Neural cell (in vitro differentiated cells): ENCODE results near the gene SFXN4. TPM values are rescaled to one million over a fixed set of nuclear protein-coding genes. Genes with fewer than 3 reads are reported as not detected.

ENCODE experiments used
- H2AFZ ChIP-seq: fragments of 200-600, 300-800 bp; sonication (generic), shearing (Covaris generic); 2 replicates; pipeline ENCODE4 v1.6.0; 2014; ENCODE audit warnings: low read depth, mild to moderate bottlenecking, antibody characterized with exemption, low read length, moderate library complexity
- H3F3A ChIP-seq: fragments of 200-600 bp; shearing (Covaris generic); 2 replicates; pipeline ENCODE4 v1.6.1; 2016; ENCODE audit warnings: mild to moderate bottlenecking, moderate library complexity, mixed read lengths, antibody characterized with exemption, low read length; ENCODE audit not compliant: insufficient read depth, poor library complexity, severe bottlenecking
- H3K27ac ChIP-seq: fragments of 200-600, 300-800 bp; sonication (generic), shearing (Covaris generic); 2 replicates; pipeline ENCODE4 v1.5.1; 2014; ENCODE audit warnings: mild to moderate bottlenecking, low read length, moderate library complexity
- H3K27me3 ChIP-seq: fragments of 300-800, 200-600 bp; sonication (generic), shearing (Covaris generic); 2 replicates; pipeline ENCODE4 v1.6.0; 2014; ENCODE audit warnings: mild to moderate bottlenecking, low read depth, low read length, moderate library complexity; ENCODE audit not compliant: insufficient read depth
- H3K36me3 ChIP-seq: fragments of 300-800, 200-600 bp; sonication (generic), shearing (Covaris generic); 2 replicates; pipeline ENCODE4 v1.5.1; 2014; ENCODE audit warnings: mild to moderate bottlenecking, antibody characterized with exemption, low read length, moderate library complexity; ENCODE audit not compliant: insufficient read depth
- H3K4me2 ChIP-seq: fragments of 300-800, 200-600 bp; sonication (generic), shearing (Covaris generic); 2 replicates; pipeline ENCODE4 v1.6.0; 2014; ENCODE audit warnings: mild to moderate bottlenecking, low read length
- H3K4me3 ChIP-seq: fragments of 300-800, 200-600 bp; sonication (generic), shearing (Covaris generic); 2 replicates; pipeline ENCODE4 v1.5.1; 2014; ENCODE audit warnings: mild to moderate bottlenecking, low read length, moderate library complexity
- H3K79me2 ChIP-seq: fragments of 200-600 bp; shearing (Covaris generic); replicated peaks from 2 replicates; pipeline ENCODE4 v1.6.0; 2014; ENCODE audit warnings: mild to moderate bottlenecking, low read length, moderate library complexity; ENCODE audit not compliant: insufficient read depth
- H3K9ac ChIP-seq: fragments of 300-800, 200-600 bp; sonication (generic), shearing (Covaris generic); 2 replicates; pipeline ENCODE4 v1.6.1; 2016; ENCODE audit warnings: mild to moderate bottlenecking, low read length, mixed read lengths
- H3K9me2 ChIP-seq: fragments of 200-600 bp; shearing (Covaris generic); 2 replicates; pipeline ENCODE4 v1.6.1; 2016; ENCODE audit warnings: mild to moderate bottlenecking, low read length, mixed read lengths; ENCODE audit not compliant: insufficient read depth
- H3K9me3 ChIP-seq: fragments of 200-600, 300-800 bp; sonication (generic), shearing (Covaris generic); 2 replicates; pipeline ENCODE4 v1.6.1; 2016; ENCODE audit warnings: mild to moderate bottlenecking, mixed run types, low read length, moderate library complexity, mixed read lengths
- H4K20me1 ChIP-seq: fragments of 200-600 bp; shearing (Covaris generic); 2 replicates; pipeline ENCODE4 v1.6.1; 2016; ENCODE audit warnings: mild to moderate bottlenecking, mixed run types; ENCODE audit not compliant: insufficient read depth
- EP300 ChIP-seq: fragments of 450-650 bp; conservative IDR thresholded peaks from 2 replicates; pipeline ENCODE4 v1.6.1; 2014; ENCODE audit warnings: antibody characterized with exemption, mild to moderate bottlenecking, moderate library complexity; ENCODE audit not compliant: poor library complexity, severe bottlenecking
- EZH2 ChIP-seq: fragments of 200-600, 300-800 bp; shearing (Covaris generic), sonication (generic); IDR thresholded peaks from 2 replicates; pipeline ENCODE4 v1.6.1; 2014; ENCODE audit warnings: antibody characterized with exemption, low read length, borderline replicate concordance, mild to moderate bottlenecking; ENCODE audit not compliant: insufficient read depth, poor library complexity, severe bottlenecking
- MXI1 ChIP-seq: fragments of 450-650 bp; conservative IDR thresholded peaks from 2 replicates; pipeline ENCODE4 v1.6.1; 2014; ENCODE audit warnings: antibody characterized with exemption, mild to moderate bottlenecking; ENCODE audit not compliant: poor library complexity, severe bottlenecking
- POLR2AphosphoS5 ChIP-seq: IDR thresholded peaks from 2 replicates; pipeline ENCODE4 v1.6.1; 2012
- RAD21 ChIP-seq: fragments of 450-650 bp; conservative IDR thresholded peaks from 2 replicates; pipeline ENCODE4 v1.6.1; 2014; ENCODE audit warnings: antibody characterized with exemption, mild to moderate bottlenecking, moderate library complexity
- REST ChIP-seq: IDR thresholded peaks from 2 replicates; pipeline ENCODE4 v1.6.1; 2012; ENCODE audit warnings: borderline replicate concordance
- SMC3 ChIP-seq: fragments of 450-650 bp; conservative IDR thresholded peaks from 2 replicates; pipeline ENCODE4 v1.6.1; 2014; ENCODE audit warnings: antibody characterized with exemption, mild to moderate bottlenecking, moderate library complexity; ENCODE audit not compliant: poor library complexity
- TAF1 ChIP-seq: IDR thresholded peaks from 2 replicates; pipeline ENCODE4 v1.6.1; 2012; ENCODE audit warnings: low read depth
- polyA plus RNA-seq: library from polyadenylated mRNA; depleted of rRNA; stranded (reverse); fragments of >200 nt; gene quantifications from 2 replicates; pipeline ENCODE4 v1.2.3, GENCODE V29; 2014
- TF ChIP-seq, protein P1 (sequence below): fragments of 450-650 bp; IDR thresholded peaks from 2 replicates; pipeline ENCODE4 v1.5.1; 2014; ENCODE audit warnings: antibody characterized with exemption, mild to moderate bottlenecking, moderate library complexity; ENCODE audit not compliant: poor library complexity, severe bottlenecking

Gene SFXN4
- polyA plus RNA-seq, 1 donor from 2014 or later = 23.7 TPM

DNA sequence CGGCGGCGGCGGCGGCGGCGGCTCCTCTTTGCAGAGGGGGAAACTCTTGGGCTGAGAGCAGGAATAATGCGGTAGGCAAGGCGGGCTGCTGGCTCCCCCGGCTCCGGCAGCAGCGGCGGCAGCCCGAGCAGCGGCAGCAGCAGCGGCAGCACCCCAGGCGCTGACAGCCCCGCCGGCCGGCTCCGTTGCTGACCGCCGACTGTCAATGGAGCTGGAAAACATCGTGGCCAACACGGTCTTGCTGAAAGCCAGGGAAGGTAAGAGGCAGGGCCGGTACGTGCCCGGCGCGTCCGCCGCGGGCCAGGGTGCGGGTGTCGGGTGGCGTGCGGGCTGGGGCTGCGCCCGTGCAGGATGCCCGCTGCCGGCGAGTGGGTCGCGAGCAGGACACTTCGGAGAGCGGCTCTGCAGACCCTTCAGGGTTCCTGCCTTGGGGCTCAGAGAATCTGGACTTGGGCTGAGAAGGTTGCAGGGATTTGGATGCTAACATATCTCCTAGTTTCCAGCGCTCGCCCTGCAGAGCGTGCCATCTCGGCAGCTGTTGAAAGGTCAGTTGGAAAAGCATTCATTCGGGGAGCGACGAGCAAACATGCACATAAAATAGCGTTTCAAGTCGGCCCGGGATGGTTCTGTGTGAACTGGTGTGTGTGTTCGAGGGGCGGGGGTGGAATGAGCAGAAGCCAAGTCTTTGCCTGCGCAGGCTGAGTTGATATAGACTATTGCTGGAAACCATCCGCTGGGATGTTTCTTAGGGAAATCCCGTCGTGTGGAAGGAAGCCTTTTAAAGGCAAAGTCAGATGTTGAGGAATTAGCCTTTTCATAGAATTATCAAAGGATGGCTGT lies 42.4 kb upstream of the SFXN4 start:
- Histone ChIP-seq H3K79me2 (peaks cover 11% of the 10 kb centered on the region), H3K9ac (peak overlapping the region; percentile 84), H3K4me3 (peak overlapping the region; percentile 77), H2AFZ (peak overlapping the region; percentile 18), H3K36me3 (no peaks in the 10 kb centered on the region), H3F3A (peaks cover 4% of the 10 kb centered on the region), H3K4me2 (peak overlapping the region; percentile 80), H3K9me3 (no peaks in the 10 kb centered on the region), H3K27ac (peak overlapping the region; percentile 75), H3K9me2 (no peaks in the 10 kb centered on the region), H4K20me1 (no peaks in the 10 kb centered on the region), H3K27me3 (no peaks in the 10 kb centered on the region)
- TF ChIP-seq POLR2AphosphoS5 = no peak
- TF ChIP-seq REST = no peak
- peak; percentile 68 for TF ChIP-seq MXI1
- TF ChIP-seq RAD21 = peak; percentile 6
- peak; percentile 30 for TF ChIP-seq SMC3

GRCh38 chr10:119207366-119207666 lies 41.8 kb upstream of the SFXN4 start, which contains the start of gene GRK5:
Gene GRK5, plus strand, starts transcription at chr10:119207571. Its CDS starts 347 bp downstream, at chr10:119207918.
- H3K9me2 ChIP-seq = no peaks in the 10 kb centered on the region
- H3K36me3 ChIP-seq = no peaks in the 10 kb centered on the region
- TF ChIP-seq TAF1 (no peak), POLR2AphosphoS5 (peak; percentile 75)
- no peaks in the 10 kb centered on the region for H4K20me1 ChIP-seq
- peak within 1 kb of the TSS; percentile 23 for H2AFZ ChIP-seq
- H3K79me2 ChIP-seq = peaks cover 11% of the 10 kb centered on the region
- H3K4me3 ChIP-seq = peak within 1 kb of the TSS; percentile 77
- peak within 1 kb of the TSS; percentile 85 for H3K9ac ChIP-seq
- H3K27ac ChIP-seq = peak within 1 kb of the TSS; percentile 75
- no peaks in the 10 kb centered on the region for H3K27me3 ChIP-seq
- H3K9me3 ChIP-seq = no peaks in the 10 kb centered on the region
- H3K4me2 ChIP-seq = peak within 1 kb of the TSS; percentile 80
- peaks cover 4% of the 10 kb centered on the region for H3F3A ChIP-seq

DNA sequence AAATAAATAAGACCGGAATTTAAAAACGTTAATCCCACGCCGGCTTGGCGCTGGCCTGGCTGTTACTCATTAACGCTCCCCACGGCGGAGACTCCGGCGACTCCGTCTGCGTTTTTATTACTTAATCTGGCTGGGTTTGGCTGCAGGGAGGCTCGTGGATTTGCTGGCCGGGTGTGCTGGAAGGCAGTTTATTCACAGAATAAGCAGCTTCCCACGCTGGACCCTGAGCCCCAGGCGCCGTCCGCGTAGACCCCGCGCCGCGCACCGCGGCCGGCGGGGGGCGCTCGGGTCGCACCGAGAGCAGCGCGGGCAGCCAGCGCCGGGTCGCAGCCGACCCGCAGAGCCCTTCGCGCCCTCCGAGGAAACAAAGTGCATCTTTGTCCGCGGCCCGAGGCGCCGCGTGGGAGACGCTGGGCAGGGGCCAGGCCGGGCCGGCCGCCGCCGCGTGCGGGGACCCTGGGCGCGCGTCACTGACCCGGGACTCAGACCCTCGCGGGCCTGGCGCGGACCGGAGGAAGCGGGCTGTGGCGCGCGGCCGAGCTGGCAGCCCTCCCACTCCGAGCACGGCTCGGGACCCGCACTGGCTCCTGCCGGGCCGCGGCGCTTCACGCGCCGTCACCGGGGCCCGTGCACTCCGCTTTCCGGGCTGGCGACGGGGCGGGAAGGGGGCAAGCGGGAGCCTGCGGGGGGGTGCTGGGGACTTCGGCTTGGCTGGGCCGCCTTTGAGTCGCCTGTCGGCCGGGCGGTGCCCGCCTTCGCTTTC lies 41.3 kb upstream of the SFXN4 start:
- H3K27ac ChIP-seq = peak overlapping the region; percentile 67
- TF ChIP-seq TAF1 (no peak), EP300 (peak; percentile 26), SMC3 (peak; percentile 84), EZH2 (no peak), POLR2AphosphoS5 (no peak), REST (no peak), MXI1 (peak; percentile 79), RAD21 (peak; percentile 86)
- TF ChIP-seq, protein P1, sequence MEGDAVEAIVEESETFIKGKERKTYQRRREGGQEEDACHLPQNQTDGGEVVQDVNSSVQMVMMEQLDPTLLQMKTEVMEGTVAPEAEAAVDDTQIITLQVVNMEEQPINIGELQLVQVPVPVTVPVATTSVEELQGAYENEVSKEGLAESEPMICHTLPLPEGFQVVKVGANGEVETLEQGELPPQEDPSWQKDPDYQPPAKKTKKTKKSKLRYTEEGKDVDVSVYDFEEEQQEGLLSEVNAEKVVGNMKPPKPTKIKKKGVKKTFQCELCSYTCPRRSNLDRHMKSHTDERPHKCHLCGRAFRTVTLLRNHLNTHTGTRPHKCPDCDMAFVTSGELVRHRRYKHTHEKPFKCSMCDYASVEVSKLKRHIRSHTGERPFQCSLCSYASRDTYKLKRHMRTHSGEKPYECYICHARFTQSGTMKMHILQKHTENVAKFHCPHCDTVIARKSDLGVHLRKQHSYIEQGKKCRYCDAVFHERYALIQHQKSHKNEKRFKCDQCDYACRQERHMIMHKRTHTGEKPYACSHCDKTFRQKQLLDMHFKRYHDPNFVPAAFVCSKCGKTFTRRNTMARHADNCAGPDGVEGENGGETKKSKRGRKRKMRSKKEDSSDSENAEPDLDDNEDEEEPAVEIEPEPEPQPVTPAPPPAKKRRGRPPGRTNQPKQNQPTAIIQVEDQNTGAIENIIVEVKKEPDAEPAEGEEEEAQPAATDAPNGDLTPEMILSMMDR = peak; percentile 94
- H3F3A ChIP-seq = peaks cover 4% of the 10 kb centered on the region
- H3K27me3 ChIP-seq = no peaks in the 10 kb centered on the region
- H3K9me2 ChIP-seq = no peaks in the 10 kb centered on the region
- no peaks in the 10 kb centered on the region for H3K9me3 ChIP-seq
- peak overlapping the region; percentile 23 for H2AFZ ChIP-seq
- H3K4me2 ChIP-seq = peak overlapping the region; percentile 75
- no peaks in the 10 kb centered on the region for H4K20me1 ChIP-seq
- peak overlapping the region; percentile 66 for H3K4me3 ChIP-seq
- H3K79me2 ChIP-seq = peaks cover 11% of the 10 kb centered on the region
- no peaks in the 10 kb centered on the region for H3K36me3 ChIP-seq
- H3K9ac ChIP-seq = peak overlapping the region; percentile 85
